ENCODE results near the gene PRKD3. TPM values are rescaled to one million over a fixed set of nuclear protein-coding genes. Genes with fewer than 3 reads are reported as not detected.

The PRKD3 gene
- total RNA-seq, 2 experiments from 2014 or later: 13.0 TPM

Other genes with a start within 250 kb of the PRKD3 start
- gene HEATR5B, start 240.5 kb downstream of the PRKD3 start, total RNA-seq: 10 to 100 TPM; 15.5 to 15.8 TPM
- gene GPATCH11, start 240.3 kb downstream of the PRKD3 start, total RNA-seq: 10 to 100 TPM in 1 of 2 experiments, 1 to 10 TPM in 1; 9.8 to 10.4 TPM
- 10 to 100 TPM; 54.5 to 55.7 TPM for gene EIF2AK2, start 167.9 kb downstream of the PRKD3 start, total RNA-seq
- not detected for gene SULT6B1, start 136.2 kb downstream of the PRKD3 start, total RNA-seq
- gene CEBPZOS, start 128.3 kb downstream of the PRKD3 start, total RNA-seq: 10 to 100 TPM; 30.3 to 30.7 TPM
- gene CEBPZ, start 93.2 kb downstream of the PRKD3 start, total RNA-seq: 10 to 100 TPM; 61.4 to 65.0 TPM
- gene NDUFAF7, start 93.2 kb downstream of the PRKD3 start, total RNA-seq: 10 to 100 TPM; 17.5 to 18.2 TPM
- gene QPCT, start 19.8 kb upstream of the PRKD3 start, total RNA-seq: under 1 TPM in 1 of 2 experiments, not detected in 1; 0.42 TPM